NCI-H510A treated with DMSO at 0.1 percent for 48 hours (cell line): Measurements from ENCODE around the gene EIF5AL1.
"Not testable (repeated sequence)": the region's sequence is repeated elsewhere in the genome, so short reads cannot be mapped to it uniquely, and the experiment has no call there.

Source experiments
- DNase-seq: peaks from one replicate; lab custom pipeline; 2025; lab: John Stamatoyannopoulos, UW

The EIF5AL1 gene

GRCh38 chr10:79487296-79488194 is 24.8 kb upstream of the EIF5AL1 start:
- peak; percentile 81 for DNase-seq

- DNase-seq = no peak
Observed at GRCh38 chr10:79488336-79488735, 24.0 kb upstream of the EIF5AL1 start.

DNA sequence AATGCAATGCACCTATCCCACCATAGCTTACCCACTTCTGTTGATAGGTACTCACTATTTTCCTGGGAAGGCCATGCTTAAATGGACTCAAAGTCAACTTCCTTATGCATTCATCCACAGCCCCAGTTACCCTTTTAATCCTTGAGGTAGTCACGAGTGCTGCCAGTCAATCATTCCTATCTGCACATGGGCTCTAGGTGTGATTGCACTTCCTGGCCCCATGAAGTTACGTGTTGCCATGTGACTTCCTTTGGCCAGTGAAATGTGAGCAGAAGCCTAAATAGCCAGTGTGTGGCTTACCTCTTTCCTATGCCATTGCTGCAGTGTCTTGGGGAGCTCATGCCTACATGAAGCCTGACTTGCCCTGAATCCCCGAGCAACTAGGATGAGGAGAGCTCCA is 23.5 kb upstream of the EIF5AL1 start:
- DNase-seq = no peak

DNA sequence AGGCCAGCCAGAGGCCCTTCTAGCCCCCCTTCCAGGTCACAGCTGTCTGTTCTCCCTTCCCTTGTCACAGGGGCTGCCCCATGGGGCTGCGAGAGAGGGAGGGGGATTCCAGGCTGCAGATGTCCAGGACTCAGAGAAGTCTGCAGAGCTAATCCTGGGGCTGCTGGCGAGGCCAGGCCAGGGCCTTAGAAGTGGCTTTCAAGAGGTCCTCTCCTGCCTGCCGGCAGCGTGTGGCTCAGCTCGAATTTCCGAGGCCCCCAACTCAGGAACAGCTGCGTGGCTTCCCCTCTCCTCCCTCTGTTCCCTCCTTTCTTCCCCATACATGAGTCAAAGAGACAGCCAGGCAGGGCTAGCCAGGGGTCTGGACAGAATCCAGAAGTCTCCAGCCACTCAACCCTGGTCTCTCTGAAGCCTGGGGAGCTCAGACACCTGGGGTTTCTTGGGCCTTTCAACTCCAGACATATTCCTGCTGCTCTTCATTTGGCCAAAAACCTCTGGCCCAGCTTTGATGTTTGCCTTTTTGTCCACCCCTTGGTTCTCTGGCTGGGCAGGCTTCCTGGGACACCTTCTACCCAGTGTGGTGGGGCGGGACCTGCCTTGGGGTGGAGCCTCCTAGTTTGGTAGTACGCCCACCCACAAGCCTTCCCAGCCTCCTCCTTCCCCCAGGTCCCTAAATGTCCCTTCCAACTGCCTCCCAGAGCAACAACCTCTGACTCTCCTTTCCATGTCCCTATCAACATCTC is 21.8 kb upstream of the EIF5AL1 start:
- DNase-seq = peak; percentile 68

DNA sequence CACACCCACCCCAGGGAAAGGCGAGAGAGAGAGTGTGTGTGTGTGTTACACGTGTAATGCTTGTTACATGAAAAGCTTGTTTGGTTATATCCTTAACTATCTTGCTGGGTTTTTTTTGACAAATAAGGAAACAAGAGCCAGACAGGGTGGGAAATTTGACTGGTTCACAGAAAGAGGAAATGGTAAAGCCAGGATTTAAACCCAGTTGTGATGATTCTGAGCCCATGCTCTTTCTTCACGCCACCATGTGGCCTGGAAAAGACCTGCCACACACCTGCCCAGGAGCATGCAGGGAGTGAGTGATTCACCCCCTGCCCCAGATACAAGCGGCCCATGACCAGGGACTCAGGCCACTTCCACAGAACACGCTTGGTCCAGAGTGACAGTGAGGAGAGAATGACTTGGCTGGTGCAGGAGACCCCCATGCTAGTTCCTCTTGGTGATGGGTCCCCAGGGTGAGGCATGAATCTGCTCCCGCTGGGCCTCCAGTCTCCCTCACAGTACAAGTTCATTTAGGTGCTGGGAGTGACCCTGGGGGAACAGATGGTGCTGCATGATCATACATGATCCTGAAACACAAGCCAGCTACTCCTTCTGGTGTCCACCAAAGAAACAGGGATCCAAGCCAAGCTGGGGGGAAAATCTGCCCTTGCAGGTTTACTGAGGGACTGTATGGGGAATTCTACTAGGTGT is 21.0 kb upstream of the EIF5AL1 start:
- no peak for DNase-seq

DNA sequence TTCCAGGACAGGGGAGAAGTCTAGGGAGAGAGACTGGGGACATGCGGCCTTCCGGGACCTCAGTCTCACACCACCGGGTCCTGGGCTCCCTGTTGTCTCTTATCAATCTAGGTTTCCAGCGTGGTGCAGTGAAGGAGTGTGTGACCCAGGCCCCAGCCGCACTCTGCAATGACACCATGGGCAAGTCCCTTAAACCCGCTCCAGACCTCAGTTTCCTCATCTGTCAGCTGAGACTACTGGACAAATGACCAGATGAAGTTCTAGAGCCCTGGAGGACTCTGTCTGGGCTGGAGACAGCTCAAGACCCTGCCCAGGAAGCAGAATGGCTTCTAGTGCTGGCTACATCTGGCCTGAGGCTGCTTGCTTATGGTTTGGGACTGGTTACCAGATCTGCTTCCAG is 20.1 kb upstream of the EIF5AL1 start:
- no peak for DNase-seq

- no peak for DNase-seq
Observed at GRCh38 chr10:79492839-79493238, 19.5 kb upstream of the EIF5AL1 start.

- no peak for DNase-seq
Observed at GRCh38 chr10:79493806-79494205, 18.5 kb upstream of the EIF5AL1 start.

- no peak for DNase-seq
Observed at GRCh38 chr10:79494871-79495705, 17.2 kb upstream of the EIF5AL1 start.

DNA sequence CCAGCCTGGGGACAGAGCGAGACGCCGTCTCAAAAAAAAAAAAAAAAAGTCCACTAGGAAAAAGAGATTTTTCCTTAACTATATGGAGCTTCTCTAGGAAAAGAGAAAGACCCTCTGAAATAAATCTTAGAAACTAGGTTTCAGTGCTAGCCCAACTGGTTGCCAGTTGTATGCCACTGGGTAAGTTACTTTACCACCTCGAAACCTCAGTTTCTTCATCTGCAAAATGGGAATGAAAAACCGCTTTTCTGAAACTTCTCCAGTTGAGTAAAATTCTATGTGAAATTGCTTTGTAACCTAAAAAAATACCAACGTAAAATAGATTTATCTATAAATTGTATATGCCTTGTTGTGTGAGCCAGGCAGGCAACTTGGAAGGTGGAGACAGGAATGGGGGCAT is 16.5 kb upstream of the EIF5AL1 start:
- no peak for DNase-seq

DNA sequence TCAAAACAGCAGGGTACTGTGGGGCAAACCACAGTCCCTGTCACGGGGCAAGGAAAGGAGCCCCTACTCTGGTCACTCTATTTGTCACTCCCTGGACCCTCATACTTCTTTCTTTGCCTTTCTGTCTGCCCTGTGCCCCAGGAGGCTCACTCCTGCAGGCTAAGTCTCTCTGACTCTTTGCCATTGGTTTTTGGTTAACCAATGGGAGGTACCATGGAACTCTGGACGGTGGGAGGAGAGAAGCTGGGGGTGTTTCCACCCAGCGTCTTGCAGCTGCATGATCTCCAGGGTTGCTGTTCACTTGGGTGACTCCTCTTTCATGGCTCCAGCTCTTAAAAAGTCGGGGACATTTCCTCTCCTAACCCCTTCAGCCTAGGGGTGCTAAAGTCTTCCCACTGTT is 15.4 kb upstream of the EIF5AL1 start:
- DNase-seq = no peak

DNA sequence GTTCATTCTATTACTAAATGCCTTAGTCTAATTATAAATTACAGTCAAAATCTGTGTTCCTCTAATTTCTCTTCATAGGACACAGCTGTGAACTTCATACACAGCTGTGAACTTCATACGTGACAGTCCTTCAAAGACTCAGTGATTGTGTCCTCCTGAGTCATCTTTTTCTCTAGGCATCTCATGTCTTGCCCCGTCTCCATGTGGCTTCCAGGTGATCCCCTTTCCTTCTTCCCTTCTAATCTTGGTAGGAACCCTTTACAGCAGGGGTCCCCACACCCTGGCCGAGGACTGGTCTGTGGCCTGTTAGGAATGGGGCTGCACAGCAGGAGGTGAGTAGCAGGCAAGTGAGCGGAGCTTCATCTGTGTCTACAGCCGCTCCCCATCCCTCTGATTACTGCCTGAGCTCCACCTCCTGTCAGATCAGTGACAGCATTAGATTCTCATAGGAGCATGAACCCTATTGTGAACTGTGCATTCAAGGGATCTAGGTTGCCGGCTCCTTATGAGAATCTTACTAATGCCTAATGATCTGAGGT is 14.0 kb upstream of the EIF5AL1 start:
- no peak for DNase-seq

DNA sequence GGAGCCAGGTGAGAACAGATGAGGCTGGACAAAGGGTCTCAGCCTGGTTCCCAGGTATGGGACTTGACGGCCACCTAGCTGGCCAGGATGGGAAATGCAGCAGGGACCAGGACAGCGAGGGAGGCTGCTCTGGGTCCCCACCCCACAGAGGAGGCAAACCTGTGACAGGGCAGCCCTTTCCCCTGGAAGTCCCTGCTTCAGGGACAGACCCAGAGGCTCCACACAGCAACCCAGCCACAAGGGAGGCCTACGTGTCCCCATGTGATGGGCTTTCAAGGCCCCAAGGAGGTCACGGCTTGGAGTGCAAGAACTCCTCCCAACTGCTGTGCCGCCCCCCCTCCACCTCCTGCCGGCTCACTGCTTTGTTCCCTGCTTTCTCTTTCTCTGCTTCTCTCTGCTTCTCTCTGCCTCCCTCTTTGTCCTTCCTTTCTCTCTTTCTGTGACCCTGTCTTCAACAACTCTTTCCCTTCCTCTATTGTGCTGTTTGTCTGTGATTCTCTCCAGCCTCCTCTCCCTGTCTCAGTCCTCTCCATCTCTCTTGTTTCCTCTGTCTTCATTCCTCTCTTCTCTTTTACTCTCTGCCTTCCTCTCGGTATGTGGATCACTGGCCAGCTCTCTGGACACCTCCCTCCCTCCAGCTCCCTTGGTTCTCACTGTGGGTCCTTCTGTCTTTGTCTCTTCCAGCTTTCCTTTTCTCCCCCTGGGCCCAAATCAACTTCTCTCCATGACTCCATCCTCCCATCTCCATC is 9.6 kb upstream of the EIF5AL1 start:
- peak; percentile 29 for DNase-seq

DNA sequence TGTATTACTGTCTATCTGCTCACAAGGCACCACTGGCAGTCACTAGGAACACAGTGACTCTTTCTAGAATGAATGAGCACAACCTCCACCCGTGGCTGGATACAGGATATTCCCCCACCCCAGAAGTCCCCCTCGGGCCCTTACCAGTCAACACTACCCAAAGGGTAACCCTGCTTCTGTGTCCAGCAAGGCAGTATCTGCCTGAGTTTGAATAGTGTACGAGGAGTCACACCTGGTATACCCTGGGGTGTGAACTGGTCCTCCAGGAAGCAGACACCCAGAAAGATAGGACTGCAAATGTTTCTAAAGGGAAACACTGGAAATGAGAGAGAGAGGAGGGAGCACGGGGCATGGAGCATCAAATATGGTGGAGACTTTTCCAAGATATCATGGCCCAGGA is 8.5 kb upstream of the EIF5AL1 start:
- DNase-seq = not testable (repeated sequence)

DNA sequence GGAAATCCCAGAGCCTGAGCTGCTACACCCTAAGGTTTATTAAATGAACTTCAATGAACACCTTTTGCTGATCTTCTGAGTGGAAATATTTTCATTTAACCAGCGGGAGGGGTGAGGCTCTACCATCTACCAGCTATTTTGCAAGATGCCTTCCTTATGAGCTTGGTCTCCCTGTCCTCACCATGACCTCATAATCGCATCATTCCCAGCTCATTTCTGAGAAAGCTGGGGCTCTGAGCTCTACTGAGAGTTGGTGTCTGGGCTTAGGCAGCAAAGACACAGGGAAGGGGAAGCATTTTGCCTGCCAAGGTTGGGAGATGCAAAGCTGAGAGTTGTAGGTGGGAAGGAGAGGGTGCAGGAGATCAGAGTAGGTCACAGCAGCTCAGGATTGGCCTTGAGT is 7.8 kb upstream of the EIF5AL1 start:
- DNase-seq = not testable (repeated sequence)

DNA sequence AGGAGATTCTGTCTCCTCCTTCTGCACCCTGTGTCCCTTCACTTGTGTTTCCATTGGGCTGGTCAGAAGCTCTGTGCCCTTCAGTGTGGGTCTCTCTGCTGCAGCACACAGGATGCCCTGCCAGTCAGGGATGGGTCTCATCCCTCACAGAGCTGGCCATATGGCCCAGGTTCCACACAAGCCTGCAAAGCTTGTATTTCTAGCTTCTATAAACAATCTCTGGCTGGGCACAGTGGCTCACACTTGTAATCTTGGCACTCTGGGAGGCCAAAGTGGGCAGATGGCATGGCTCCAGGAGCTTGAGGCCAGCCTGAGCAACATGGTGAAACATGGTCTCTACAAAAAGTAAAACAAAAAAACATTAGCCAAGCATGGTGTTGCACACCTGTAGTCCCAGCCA is 7.0 kb upstream of the EIF5AL1 start:
- DNase-seq = peak; percentile 25

DNA sequence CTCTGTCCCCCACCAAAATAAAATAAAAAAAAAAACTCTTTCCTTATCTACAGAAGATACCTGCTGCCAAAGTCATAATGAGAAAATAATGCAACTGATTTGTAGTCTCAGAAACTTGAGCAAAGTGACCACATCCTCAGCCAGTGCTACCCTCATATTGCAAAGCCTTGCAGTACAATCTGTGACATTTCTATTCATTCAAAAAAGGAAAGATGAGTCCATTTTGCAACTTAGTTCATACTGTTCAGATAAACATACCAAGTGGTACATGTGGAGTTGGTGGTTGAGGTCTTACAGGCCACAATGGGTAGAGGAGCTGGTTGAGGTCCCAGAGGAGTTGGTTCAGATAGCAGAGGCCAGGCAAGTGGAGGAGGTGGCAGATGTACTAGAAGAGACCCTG is 6.5 kb upstream of the EIF5AL1 start:
- DNase-seq = no peak

- DNase-seq = peak; percentile 65
Observed at GRCh38 chr10:79507440-79508167, 4.7 kb upstream of the EIF5AL1 start.

- DNase-seq = not testable (repeated sequence)
Observed at GRCh38 chr10:79508245-79508644, 4.1 kb upstream of the EIF5AL1 start.

GRCh38 chr10:79509306-79509933 is 2.9 kb upstream of the EIF5AL1 start:
- not testable (repeated sequence) for DNase-seq
